ENCODE measurements around the gene ELMO1.

The ELMO1 gene

DNA sequence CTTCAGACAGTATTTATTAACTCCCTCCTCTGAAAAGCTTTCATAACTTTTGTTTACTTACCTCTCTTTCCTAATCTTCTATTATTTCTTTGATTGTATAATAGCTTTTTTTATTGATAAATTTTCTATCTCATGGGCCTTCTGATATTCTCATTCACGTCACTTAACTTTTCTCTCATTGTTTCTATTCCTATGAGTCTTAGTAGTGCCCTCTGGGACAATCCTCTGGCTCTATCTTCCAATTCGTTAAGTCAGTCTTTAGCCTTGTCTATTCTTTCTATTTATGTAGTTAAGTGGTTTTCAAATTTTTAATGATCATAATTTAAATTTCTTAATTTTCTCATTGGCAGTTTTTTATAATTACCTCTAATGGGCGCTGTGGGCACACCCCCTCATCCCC is 6.4 kb upstream of the ELMO1 start:
- H3K27ac ChIP-seq (ENCODE audit: low read length), result no peak overlapping the region
- peaks cover 8% of the 10 kb centered on the region; the same call in 1 of the 2 replicates for H3K4me1 ChIP-seq (ENCODE audit: insufficient read depth, low read length)
- H3K9me3 ChIP-seq (ENCODE audit: insufficient read depth, low read depth, low read length), result no peaks in the 10 kb centered on the region
- no peak overlapping the region for H3K4me3 ChIP-seq (ENCODE audit: low read length)
- H3K9ac ChIP-seq (ENCODE audit: low read depth, low read length), result no peak overlapping the region
- no peaks in the 10 kb centered on the region for H3K36me3 ChIP-seq (ENCODE audit: insufficient read depth, low read depth, low read length)
- H3K27me3 ChIP-seq (ENCODE audit: insufficient read depth, low read length), result peaks cover 12% of the 10 kb centered on the region

DNA sequence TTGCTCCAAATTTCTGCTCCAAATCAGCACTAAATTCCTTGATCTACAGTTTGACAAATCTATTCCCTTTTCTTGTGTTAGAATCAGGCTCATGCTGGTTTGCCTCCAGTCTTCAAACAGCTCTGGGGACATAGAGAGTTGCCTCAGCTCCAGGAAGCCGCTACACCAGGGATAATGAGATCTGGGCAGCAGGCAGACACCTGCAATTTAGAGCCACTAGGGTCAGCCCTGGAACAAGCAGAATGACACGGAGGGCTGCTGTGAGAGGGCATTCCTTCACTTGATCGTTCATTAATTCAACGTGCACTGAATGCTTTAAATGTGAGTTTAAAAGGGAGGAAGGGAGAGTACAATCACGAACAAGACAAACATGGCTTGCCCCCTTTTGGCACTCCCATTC is 3.7 kb upstream of the ELMO1 start:
- Histone ChIP-seq H3K27me3 (ENCODE audit: insufficient read depth, low read length) (peaks cover 27% of the 10 kb centered on the region), H3K36me3 (ENCODE audit: insufficient read depth, low read depth, low read length) (no peaks in the 10 kb centered on the region), H3K27ac (ENCODE audit: low read length) (no peak overlapping the region), H3K4me3 (ENCODE audit: low read length) (no peak overlapping the region), H3K9ac (ENCODE audit: low read depth, low read length) (no peak overlapping the region), H3K9me3 (ENCODE audit: insufficient read depth, low read depth, low read length) (no peaks in the 10 kb centered on the region), H3K4me1 (ENCODE audit: insufficient read depth, low read length) (peaks cover 17% of the 10 kb centered on the region; the same call in 1 of the 2 replicates)

DNA sequence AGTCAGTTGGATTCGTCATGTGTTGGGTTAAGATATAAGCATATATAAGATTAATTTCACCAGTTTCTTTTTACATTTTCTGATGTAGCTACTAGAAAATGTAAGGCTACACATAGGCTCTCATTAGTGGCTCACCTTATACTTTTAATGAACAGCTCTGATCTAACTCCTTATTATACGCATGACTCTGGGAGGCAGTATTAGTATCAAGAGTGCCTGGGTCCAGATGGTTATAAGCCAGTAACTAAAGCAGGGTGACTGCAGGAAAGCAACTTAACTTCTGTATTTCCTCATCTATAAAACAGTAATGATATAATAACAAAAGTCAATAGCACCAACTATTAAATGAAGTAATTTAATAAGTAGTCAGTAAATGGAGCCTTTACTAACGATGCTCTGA is 1.4 kb upstream of the ELMO1 start:
- no peaks in the 10 kb centered on the region for H3K9me3 ChIP-seq (ENCODE audit: insufficient read depth, low read depth, low read length)
- H3K36me3 ChIP-seq (ENCODE audit: insufficient read depth, low read depth, low read length), result no peaks in the 10 kb centered on the region
- no peak overlapping the region for H3K9ac ChIP-seq (ENCODE audit: low read depth, low read length)
- H3K27me3 ChIP-seq (ENCODE audit: insufficient read depth, low read length), result peaks cover 38% of the 10 kb centered on the region
- H3K27ac ChIP-seq (ENCODE audit: low read length), result no peak overlapping the region
- H3K4me1 ChIP-seq (ENCODE audit: insufficient read depth, low read length), result peaks cover 17% of the 10 kb centered on the region; the same call in 1 of the 2 replicates
- no peak overlapping the region for H3K4me3 ChIP-seq (ENCODE audit: low read length)

DNA sequence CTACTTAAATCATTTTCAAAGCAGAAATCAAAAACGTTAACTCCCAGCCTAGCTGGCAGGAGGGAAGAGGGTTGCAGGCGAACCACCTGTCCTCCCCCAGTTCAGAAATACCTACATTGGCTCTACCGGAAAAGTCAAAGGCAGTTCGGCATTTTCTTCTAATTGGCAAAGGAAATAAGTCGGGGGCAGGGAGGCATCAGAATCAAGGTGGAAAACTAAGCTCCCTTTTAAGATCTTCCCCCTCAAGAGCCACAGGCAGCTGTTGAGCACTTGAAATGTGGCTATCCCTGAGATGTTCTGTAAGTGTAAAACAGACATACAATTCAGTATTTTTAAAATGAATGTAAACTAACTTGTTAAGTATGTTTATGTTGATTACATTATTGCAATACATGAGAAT is 957 bp upstream of the ELMO1 start:
- Histone ChIP-seq H3K9me3 (ENCODE audit: insufficient read depth, low read depth, low read length) (no peaks in the 10 kb centered on the region), H3K36me3 (ENCODE audit: insufficient read depth, low read depth, low read length) (no peaks in the 10 kb centered on the region), H3K4me3 (ENCODE audit: low read length) (peak overlapping the region; percentile 73), H3K27ac (ENCODE audit: low read length) (no peak overlapping the region), H3K4me1 (ENCODE audit: insufficient read depth, low read length) (peaks cover 17% of the 10 kb centered on the region; the same call in 1 of the 2 replicates), H3K9ac (ENCODE audit: low read depth, low read length) (no peak overlapping the region), H3K27me3 (ENCODE audit: insufficient read depth, low read length) (peaks cover 38% of the 10 kb centered on the region)

DNA sequence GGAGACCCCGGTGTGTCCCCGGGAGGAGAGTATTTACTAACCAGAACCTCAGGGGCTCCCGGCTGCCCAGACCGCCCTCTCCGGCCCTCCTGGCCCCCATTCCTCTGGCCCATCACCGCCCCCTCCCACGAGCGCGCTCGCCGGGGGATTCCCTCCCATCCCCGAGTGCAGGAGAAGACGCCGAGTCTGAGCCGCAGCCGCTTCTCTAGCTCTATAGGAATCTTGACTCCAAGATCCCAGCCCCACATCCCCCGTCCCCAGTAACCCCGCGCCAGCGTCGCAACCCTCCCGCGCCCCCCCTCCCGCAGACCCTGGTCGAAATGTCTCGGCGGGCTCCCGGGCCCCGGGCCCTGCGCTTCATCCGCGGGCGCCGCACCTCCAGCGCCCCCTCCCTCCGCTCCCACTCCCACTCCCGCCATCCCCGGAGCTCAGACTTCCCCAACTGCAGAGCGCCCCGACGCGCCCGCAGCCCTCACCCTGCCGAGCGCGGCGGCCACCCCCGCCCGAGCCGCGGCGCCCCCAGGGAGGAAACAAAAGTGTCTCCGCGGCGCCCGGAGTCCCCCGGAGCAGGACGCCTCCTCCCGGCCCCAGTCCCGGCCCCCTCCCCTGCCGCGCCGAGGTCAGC is 541 bp downstream of the ELMO1 start:
- Histone ChIP-seq H3K9ac (ENCODE audit: low read depth, low read length) (peak overlapping the region; percentile 58; the same call in 1 of the 2 replicates), H3K4me3 (ENCODE audit: low read length) (peak overlapping the region; percentile 73)

DNA sequence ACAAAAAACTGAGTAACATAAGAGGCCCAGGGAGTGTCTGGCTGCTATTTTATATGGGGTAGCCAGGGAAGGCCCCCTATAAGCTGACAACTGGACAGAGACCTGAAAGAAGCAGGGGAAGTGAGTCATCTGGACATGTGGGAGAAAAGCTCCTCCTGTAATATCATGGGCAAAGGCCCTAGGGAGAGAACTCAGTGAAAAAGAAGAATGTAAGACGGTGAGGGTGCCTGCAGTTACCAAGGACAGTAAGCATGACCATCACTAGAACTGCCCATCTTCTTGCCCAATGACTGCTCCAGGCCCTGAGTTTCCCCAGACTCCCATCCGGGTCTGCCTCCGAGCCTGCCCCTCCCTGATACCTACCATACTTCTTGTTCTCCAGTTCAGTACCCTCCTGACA is 2.3 kb downstream of the ELMO1 start:
- Histone ChIP-seq H3K36me3 (ENCODE audit: insufficient read depth, low read depth, low read length) (no peaks in the 10 kb centered on the region), H3K27ac (ENCODE audit: low read length) (no peak overlapping the region), H3K4me1 (ENCODE audit: insufficient read depth, low read length) (0 out of 2 replicates have a peak, but pooled peaks cover 9% of the 10 kb centered on the region), H3K9ac (ENCODE audit: low read depth, low read length) (no peak overlapping the region), H3K4me3 (ENCODE audit: low read length) (no peak overlapping the region), H3K27me3 (ENCODE audit: insufficient read depth, low read length) (peaks cover 38% of the 10 kb centered on the region), H3K9me3 (ENCODE audit: insufficient read depth, low read depth, low read length) (no peaks in the 10 kb centered on the region)

More for the DNA sequence above, 541 bp downstream of the ELMO1 start:
- no peak overlapping the region for H3K27ac ChIP-seq (ENCODE audit: low read length)
- peaks cover 17% of the 10 kb centered on the region; the same call in 1 of the 2 replicates for H3K4me1 ChIP-seq (ENCODE audit: insufficient read depth, low read length)
- peaks cover 38% of the 10 kb centered on the region for H3K27me3 ChIP-seq (ENCODE audit: insufficient read depth, low read length)
- H3K9me3 ChIP-seq (ENCODE audit: insufficient read depth, low read depth, low read length), result no peaks in the 10 kb centered on the region
- H3K36me3 ChIP-seq (ENCODE audit: insufficient read depth, low read depth, low read length), result no peaks in the 10 kb centered on the region

DNA sequence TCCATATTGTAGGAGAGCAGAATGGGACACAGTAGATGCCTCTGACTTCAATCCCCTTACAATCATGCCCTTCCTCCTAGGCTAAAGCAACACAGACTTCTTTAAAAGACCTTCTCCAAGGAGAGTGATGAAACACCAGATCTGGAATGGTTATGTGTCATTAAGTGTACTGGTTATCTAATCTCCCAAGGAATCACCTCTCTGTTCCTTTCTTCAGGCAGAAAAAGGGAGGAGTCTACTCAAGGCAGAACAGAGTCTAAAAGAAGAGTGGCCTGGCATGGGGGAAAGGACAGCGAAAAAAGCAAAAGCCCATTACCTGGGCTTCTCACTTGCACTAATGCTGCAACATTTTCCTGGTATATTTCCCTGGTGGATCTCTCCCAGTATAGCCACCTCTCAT is 2.9 kb downstream of the ELMO1 start:
- Histone ChIP-seq H3K36me3 (ENCODE audit: insufficient read depth, low read depth, low read length) (no peaks in the 10 kb centered on the region), H3K27me3 (ENCODE audit: insufficient read depth, low read length) (peaks cover 33% of the 10 kb centered on the region), H3K4me1 (ENCODE audit: insufficient read depth, low read length) (0 out of 2 replicates have a peak, but pooled peaks cover 9% of the 10 kb centered on the region), H3K27ac (ENCODE audit: low read length) (no peak overlapping the region), H3K9ac (ENCODE audit: low read depth, low read length) (no peak overlapping the region), H3K4me3 (ENCODE audit: low read length) (no peak overlapping the region), H3K9me3 (ENCODE audit: insufficient read depth, low read depth, low read length) (no peaks in the 10 kb centered on the region)

DNA sequence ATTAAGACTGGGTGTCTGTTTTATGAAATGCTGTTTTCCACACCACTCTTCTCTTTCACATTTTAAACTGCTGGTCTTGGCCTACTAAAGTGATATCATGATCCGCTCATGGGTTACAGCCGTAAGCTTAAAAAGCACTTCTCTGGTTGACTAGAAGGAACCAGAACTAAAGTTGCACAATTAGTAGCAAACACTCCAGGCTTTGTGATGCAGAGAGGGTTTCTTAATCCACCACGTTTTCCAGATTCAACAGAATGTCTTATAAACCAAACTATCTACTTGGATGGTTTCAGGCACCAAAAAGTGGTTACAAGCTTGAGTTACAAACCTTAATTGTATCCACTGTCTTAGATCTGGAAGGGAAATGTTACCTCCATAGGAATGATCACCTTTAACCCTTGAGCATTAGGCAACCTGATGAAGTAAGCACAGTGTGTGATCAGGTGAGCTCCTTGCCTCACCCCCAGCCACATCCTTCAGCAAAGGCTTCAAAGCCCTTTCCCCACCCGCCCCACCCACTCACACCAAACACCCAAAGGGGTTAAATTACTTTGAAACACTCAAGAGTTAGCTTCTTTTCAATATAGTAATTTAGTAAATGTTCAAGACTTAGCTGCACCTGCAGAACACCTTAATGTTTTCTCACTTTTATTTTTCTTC is 3.5 kb downstream of the ELMO1 start:
- no peak overlapping the region for H3K4me3 ChIP-seq (ENCODE audit: low read length)
- H3K36me3 ChIP-seq (ENCODE audit: insufficient read depth, low read depth, low read length), result no peaks in the 10 kb centered on the region
- peaks cover 28% of the 10 kb centered on the region for H3K27me3 ChIP-seq (ENCODE audit: insufficient read depth, low read length)
- H3K9me3 ChIP-seq (ENCODE audit: insufficient read depth, low read depth, low read length), result no peaks in the 10 kb centered on the region
- 0 out of 2 replicates have a peak, but pooled peaks cover 9% of the 10 kb centered on the region for H3K4me1 ChIP-seq (ENCODE audit: insufficient read depth, low read length)
- no peak overlapping the region for H3K27ac ChIP-seq (ENCODE audit: low read length)
- no peak overlapping the region for H3K9ac ChIP-seq (ENCODE audit: low read depth, low read length)

DNA sequence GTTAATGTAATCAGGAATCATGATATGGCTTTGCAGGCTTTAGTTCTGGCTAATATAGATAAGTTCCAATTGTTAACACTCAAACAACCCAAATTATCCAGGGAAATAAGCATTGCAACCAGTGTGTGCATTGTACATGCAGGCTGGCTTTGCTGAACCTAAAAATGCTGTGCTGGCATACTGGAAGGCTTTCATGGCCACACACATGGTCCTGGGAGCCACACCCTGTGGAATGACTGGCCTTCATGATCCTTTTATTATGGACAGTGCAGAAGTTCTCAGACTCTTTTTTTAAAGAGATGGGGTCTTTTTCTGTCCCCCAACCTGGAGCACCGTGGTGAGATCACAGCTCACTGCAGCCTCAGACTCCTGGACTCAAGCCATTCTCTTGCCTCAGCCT is 5.0 kb downstream of the ELMO1 start:
- Histone ChIP-seq H3K4me1 (ENCODE audit: insufficient read depth, low read length) (peaks cover 4% of the 10 kb centered on the region; the same call in 1 of the 2 replicates), H3K36me3 (ENCODE audit: insufficient read depth, low read depth, low read length) (no peaks in the 10 kb centered on the region), H3K27ac (ENCODE audit: low read length) (no peak overlapping the region), H3K9me3 (ENCODE audit: insufficient read depth, low read depth, low read length) (no peaks in the 10 kb centered on the region), H3K27me3 (ENCODE audit: insufficient read depth, low read length) (peaks cover 14% of the 10 kb centered on the region; the same call in 1 of the 2 replicates), H3K4me3 (ENCODE audit: low read length) (no peak overlapping the region), H3K9ac (ENCODE audit: low read depth, low read length) (no peak overlapping the region)

DNA sequence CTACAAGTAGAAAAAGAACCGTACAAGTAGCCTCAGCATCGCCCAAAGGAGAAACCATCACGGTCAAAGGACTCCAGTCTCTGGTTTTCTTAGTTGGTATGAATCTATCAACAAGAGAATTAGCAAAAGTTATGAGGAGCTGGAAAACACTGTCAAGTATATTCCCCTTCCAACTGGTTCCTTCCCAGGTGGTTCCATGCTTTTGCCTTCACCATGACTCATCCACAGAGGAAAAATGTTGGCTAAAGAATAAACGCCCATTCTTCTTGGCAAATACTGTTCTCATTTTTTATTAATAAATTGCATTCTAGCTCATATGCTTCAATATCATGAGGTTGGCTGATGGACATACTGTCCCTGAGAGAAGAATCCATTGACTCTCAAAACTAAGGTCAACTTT is 6.4 kb downstream of the ELMO1 start:
- peaks cover 11% of the 10 kb centered on the region; the same call in 1 of the 2 replicates for H3K27me3 ChIP-seq (ENCODE audit: insufficient read depth, low read length)
- H3K27ac ChIP-seq (ENCODE audit: low read length), result no peak overlapping the region

DNA sequence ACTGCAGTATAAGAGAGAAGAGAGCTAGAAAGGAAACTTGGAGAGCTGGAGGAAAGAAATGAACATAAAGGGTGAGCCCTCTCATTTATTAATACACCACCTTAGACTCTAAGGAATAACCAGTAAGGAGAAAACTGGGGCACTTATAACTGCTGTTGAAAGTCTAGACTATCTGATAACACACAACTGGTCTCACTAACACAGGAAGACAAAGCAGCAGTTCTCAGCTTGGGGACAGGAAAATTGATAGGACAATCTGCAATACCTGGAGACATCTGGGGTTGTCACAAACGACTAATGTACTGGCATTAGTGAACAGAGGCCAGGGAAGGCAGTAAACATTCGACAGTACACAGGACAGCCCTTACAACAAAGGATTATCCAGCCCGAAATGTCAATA is 6.8 kb downstream of the ELMO1 start:
- Histone ChIP-seq H3K4me1 (ENCODE audit: insufficient read depth, low read length) (peaks cover 4% of the 10 kb centered on the region; the same call in 1 of the 2 replicates), H3K4me3 (ENCODE audit: low read length) (no peak overlapping the region), H3K9ac (ENCODE audit: low read depth, low read length) (no peak overlapping the region), H3K27me3 (ENCODE audit: insufficient read depth, low read length) (peaks cover 6% of the 10 kb centered on the region; the same call in 1 of the 2 replicates), H3K27ac (ENCODE audit: low read length) (no peak overlapping the region), H3K36me3 (ENCODE audit: insufficient read depth, low read depth, low read length) (no peaks in the 10 kb centered on the region), H3K9me3 (ENCODE audit: insufficient read depth, low read depth, low read length) (no peaks in the 10 kb centered on the region)

More for the DNA sequence above, 6.4 kb downstream of the ELMO1 start:
- H3K9ac ChIP-seq (ENCODE audit: low read depth, low read length), result no peak overlapping the region
- H3K4me1 ChIP-seq (ENCODE audit: insufficient read depth, low read length), result peaks cover 4% of the 10 kb centered on the region; the same call in 1 of the 2 replicates
- H3K9me3 ChIP-seq (ENCODE audit: insufficient read depth, low read depth, low read length), result no peaks in the 10 kb centered on the region
- H3K4me3 ChIP-seq (ENCODE audit: low read length), result no peak overlapping the region
- H3K36me3 ChIP-seq (ENCODE audit: insufficient read depth, low read depth, low read length), result no peaks in the 10 kb centered on the region

DNA sequence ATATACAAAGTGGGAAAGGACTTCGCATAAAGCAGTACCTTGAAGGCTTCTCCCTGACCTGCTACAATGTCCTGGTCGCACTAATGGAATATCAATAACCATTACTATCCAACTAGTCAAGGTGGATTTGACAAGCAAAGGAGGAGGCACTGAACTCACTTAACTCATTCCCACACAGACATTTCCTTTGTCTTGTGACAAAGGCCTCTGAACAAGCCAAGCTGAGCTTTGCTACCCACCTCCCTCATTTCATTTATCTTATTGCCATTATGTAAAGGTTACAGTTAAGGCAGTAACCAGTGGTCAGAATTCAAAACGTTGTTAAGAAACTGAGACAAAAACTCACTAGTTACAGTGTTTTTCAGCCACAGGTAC is 7.3 kb downstream of the ELMO1 start:
- Histone ChIP-seq H3K4me3 (ENCODE audit: low read length) (no peak overlapping the region), H3K9me3 (ENCODE audit: insufficient read depth, low read depth, low read length) (no peaks in the 10 kb centered on the region), H3K27me3 (ENCODE audit: insufficient read depth, low read length) (peaks cover 2% of the 10 kb centered on the region; the same call in 1 of the 2 replicates), H3K36me3 (ENCODE audit: insufficient read depth, low read depth, low read length) (no peaks in the 10 kb centered on the region), H3K4me1 (ENCODE audit: insufficient read depth, low read length) (peaks cover 4% of the 10 kb centered on the region; the same call in 1 of the 2 replicates), H3K27ac (ENCODE audit: low read length) (no peak overlapping the region), H3K9ac (ENCODE audit: low read depth, low read length) (no peak overlapping the region)

All from iPS-20b (cell line).